IgD-negative memory B cell (primary cell): ENCODE data around the gene C2orf74. TPM values are rescaled to one million over a fixed set of nuclear protein-coding genes. Genes with fewer than 3 reads are reported as not detected.
"Not testable (repeated sequence)": the region's sequence is repeated elsewhere in the genome, so short reads cannot be mapped to it uniquely, and the experiment has no call there.

Experiments used
- H3K27ac Mint-ChIP-seq, 3 donors: one replicate each; pipeline ENCODE4 v1.8.0; 2020 to 2022; ENCODE audit warnings: mild to moderate bottlenecking in 3 of 3, mixed read lengths in 3 of 3, moderate library complexity in 1 of 3
- H3K27me3 Mint-ChIP-seq: one replicate; pipeline ENCODE4 v1.8.0; 2021; ENCODE audit warnings: mixed read lengths
- H3K36me3 Mint-ChIP-seq: one replicate; pipeline ENCODE4 v1.8.0; 2020; ENCODE audit warnings: mild to moderate bottlenecking, mixed read lengths
- H3K4me1 Mint-ChIP-seq, 3 donors: one replicate each; pipeline ENCODE4 v1.8.0; 2020 to 2022; ENCODE audit warnings: mixed read lengths in 3 of 3, mild to moderate bottlenecking in 1 of 3
- H3K4me3 Mint-ChIP-seq, 4 donors: one replicate each; pipeline ENCODE4 v1.8.0; 2020 to 2022; ENCODE audit warnings: mild to moderate bottlenecking in 4 of 4, mixed read lengths in 4 of 4, moderate library complexity in 3 of 4
- H3K9me3 Mint-ChIP-seq, 3 donors: one replicate each; pipeline ENCODE4 v1.8.0; 2020 to 2021; ENCODE audit warnings: mixed read lengths in 3 of 3, mild to moderate bottlenecking in 1 of 3
- polyA plus RNA-seq: library from polyadenylated mRNA; unstranded; fragments of 300-500 nt; fragmentation: Illumina TruSeq; gene quantifications from one replicate; pipeline ENCODE4 v1.2.3, GENCODE V29; 2021

C2orf74 gene
- polyA plus RNA-seq, 1 donor from 2014 or later: 40.9 TPM

GRCh38 chr2:61157371-61158003, 4.5 kb upstream of the C2orf74 start:
- Mint-ChIP-seq H3K4me1 (peaks cover 6 to 9% (median 9%) of the 10 kb centered on the region in 3 donors), H3K27ac (no peak overlapping the region), H3K4me3 (no peak overlapping the region), H3K27me3 (no peaks in the 10 kb centered on the region), H3K36me3 (peaks cover 13% of the 10 kb centered on the region), H3K9me3 (peaks cover 0 to 9% (median 3%) of the 10 kb centered on the region in 3 donors)

- Mint-ChIP-seq H3K27ac (peak overlapping the region in 2 of 3 donors; percentile 25 to 51), H3K4me1 (peaks cover 9 to 10% (median 9%) of the 10 kb centered on the region in 3 donors), H3K27me3 (no peaks in the 10 kb centered on the region), H3K4me3 (no peak overlapping the region), H3K36me3 (peaks cover 16% of the 10 kb centered on the region), H3K9me3 (peaks cover 0 to 9% (median 3%) of the 10 kb centered on the region in 3 donors)
Measured at GRCh38 chr2:61158356-61158955, 3.5 kb upstream of the C2orf74 start.

GRCh38 chr2:61162721-61163120, 733 bp downstream of the C2orf74 start:
- H3K36me3 Mint-ChIP-seq: peaks cover 25% of the 10 kb centered on the region
- H3K27me3 Mint-ChIP-seq: no peaks in the 10 kb centered on the region
- peaks cover 0 to 9% (median 3%) of the 10 kb centered on the region in 3 donors for H3K9me3 Mint-ChIP-seq
- H3K4me3 Mint-ChIP-seq: no peak overlapping the region
- H3K4me1 Mint-ChIP-seq: peaks cover 9 to 10% (median 9%) of the 10 kb centered on the region in 3 donors
- H3K27ac Mint-ChIP-seq: no peak overlapping the region

- H3K36me3 Mint-ChIP-seq: peaks cover 17% of the 10 kb centered on the region
Measured at GRCh38 chr2:61165082-61165481, 3.1 kb downstream of the C2orf74 start.

GRCh38 chr2:61165946-61166345, 4.0 kb downstream of the C2orf74 start:
- Mint-ChIP-seq H3K4me3 (no peak overlapping the region), H3K36me3 (peaks cover 17% of the 10 kb centered on the region), H3K4me1 (peaks cover 0 to 6% (median 0%) of the 10 kb centered on the region in 3 donors), H3K27ac (no peak overlapping the region), H3K27me3 (no peaks in the 10 kb centered on the region), H3K9me3 (no peaks in the 10 kb centered on the region)

More at GRCh38 chr2:61165082-61165481, 3.1 kb downstream of the C2orf74 start:
- H3K4me3 Mint-ChIP-seq, H3K27ac Mint-ChIP-seq, H3K27me3 Mint-ChIP-seq, H3K4me1 Mint-ChIP-seq, H3K9me3 Mint-ChIP-seq: not testable (repeated sequence)

- Mint-ChIP-seq H3K9me3 (no peaks in the 10 kb centered on the region), H3K36me3 (peaks cover 17% of the 10 kb centered on the region), H3K4me3 (no peak overlapping the region), H3K27ac (no peak overlapping the region), H3K27me3 (no peaks in the 10 kb centered on the region), H3K4me1 (peaks cover 0 to 4% (median 0%) of the 10 kb centered on the region in 3 donors)
Measured at GRCh38 chr2:61167579-61167978, 5.6 kb downstream of the C2orf74 start.

GRCh38 chr2:61172671-61173070, 10.7 kb downstream of the C2orf74 start:
- H3K9me3 Mint-ChIP-seq: no peaks in the 10 kb centered on the region
- H3K4me3 Mint-ChIP-seq: peak overlapping the region in 2 of 4 donors; percentile 4 to 12
- H3K4me1 Mint-ChIP-seq: peaks cover 5 to 9% (median 9%) of the 10 kb centered on the region in 3 donors
- no peaks in the 10 kb centered on the region for H3K36me3 Mint-ChIP-seq
- H3K27me3 Mint-ChIP-seq: no peaks in the 10 kb centered on the region
- peak overlapping the region in 1 of 3 donors; percentile 47 for H3K27ac Mint-ChIP-seq

GRCh38 chr2:61173116-61173515, 11.1 kb downstream of the C2orf74 start:
- Mint-ChIP-seq H3K27me3 (no peaks in the 10 kb centered on the region), H3K4me3 (peak overlapping the region in 1 of 4 donors; percentile 12), H3K36me3 (no peaks in the 10 kb centered on the region), H3K27ac (no peak overlapping the region), H3K4me1 (peaks cover 7 to 10% (median 9%) of the 10 kb centered on the region in 3 donors), H3K9me3 (no peaks in the 10 kb centered on the region)

- Mint-ChIP-seq H3K9me3 (no peaks in the 10 kb centered on the region), H3K4me1 (peaks cover 17 to 27% (median 23%) of the 10 kb centered on the region in 3 donors), H3K36me3 (no peaks in the 10 kb centered on the region), H3K27ac (peak overlapping the region in 1 of 3 donors; percentile 78), H3K4me3 (peak overlapping the region in 2 of 4 donors; percentile 64 to 77), H3K27me3 (no peaks in the 10 kb centered on the region)
Measured at GRCh38 chr2:61175036-61175435, 13.0 kb downstream of the C2orf74 start.

- Mint-ChIP-seq H3K27ac (peak overlapping the region; percentile 92 to 98 (median 97)), H3K4me1 (peaks cover 17 to 44% (median 27%) of the 10 kb centered on the region in 3 donors), H3K27me3 (no peaks in the 10 kb centered on the region)
Measured at GRCh38 chr2:61176755-61177726, 15.1 kb downstream of the C2orf74 start.

GRCh38 chr2:61177727-61178549, 15.9 kb downstream of the C2orf74 start:
- H3K9me3 Mint-ChIP-seq: no peaks in the 10 kb centered on the region
- peak overlapping the region; percentile 92 to 98 (median 96) for H3K4me3 Mint-ChIP-seq
- H3K36me3 Mint-ChIP-seq: no peaks in the 10 kb centered on the region
- H3K4me1 Mint-ChIP-seq: peaks cover 17 to 47% (median 29%) of the 10 kb centered on the region in 3 donors
- H3K27ac Mint-ChIP-seq: peak overlapping the region; percentile 92 to 98 (median 97)
- H3K27me3 Mint-ChIP-seq: no peaks in the 10 kb centered on the region

More at GRCh38 chr2:61176755-61177726, 15.1 kb downstream of the C2orf74 start:
- Mint-ChIP-seq H3K36me3 (no peaks in the 10 kb centered on the region), H3K4me3 (peak overlapping the region; percentile 92 to 98 (median 98)), H3K9me3 (no peaks in the 10 kb centered on the region)

- H3K4me3 Mint-ChIP-seq: peak overlapping the region; percentile 92 to 98 (median 96)
- peaks cover 2% of the 10 kb centered on the region for H3K36me3 Mint-ChIP-seq
- peak overlapping the region; percentile 92 to 98 (median 97) for H3K27ac Mint-ChIP-seq
- no peaks in the 10 kb centered on the region for H3K9me3 Mint-ChIP-seq
- peaks cover 17 to 48% (median 33%) of the 10 kb centered on the region in 3 donors for H3K4me1 Mint-ChIP-seq
- no peaks in the 10 kb centered on the region for H3K27me3 Mint-ChIP-seq
Measured at GRCh38 chr2:61178603-61179545, 16.9 kb downstream of the C2orf74 start.
